22Rv1 (cell line): ENCODE results near the gene FLII.

Experiments used
- H3K27ac ChIP-seq: fragments of 450-650 bp; 2 replicates; pipeline ENCODE4 v1.5.1; 2017
- ZFX ChIP-seq: fragments of 450-650 bp; IDR thresholded peaks from 2 replicates; pipeline ENCODE4 v1.6.1; 2017; ENCODE audit warnings: antibody characterized with exemption, borderline replicate concordance
- TF ChIP-seq, protein P1 (sequence below): fragments of 450-650 bp; IDR thresholded peaks from 2 replicates; pipeline ENCODE4 v1.5.1; 2017; ENCODE audit warnings: mild to moderate bottlenecking

FLII gene

DNA sequence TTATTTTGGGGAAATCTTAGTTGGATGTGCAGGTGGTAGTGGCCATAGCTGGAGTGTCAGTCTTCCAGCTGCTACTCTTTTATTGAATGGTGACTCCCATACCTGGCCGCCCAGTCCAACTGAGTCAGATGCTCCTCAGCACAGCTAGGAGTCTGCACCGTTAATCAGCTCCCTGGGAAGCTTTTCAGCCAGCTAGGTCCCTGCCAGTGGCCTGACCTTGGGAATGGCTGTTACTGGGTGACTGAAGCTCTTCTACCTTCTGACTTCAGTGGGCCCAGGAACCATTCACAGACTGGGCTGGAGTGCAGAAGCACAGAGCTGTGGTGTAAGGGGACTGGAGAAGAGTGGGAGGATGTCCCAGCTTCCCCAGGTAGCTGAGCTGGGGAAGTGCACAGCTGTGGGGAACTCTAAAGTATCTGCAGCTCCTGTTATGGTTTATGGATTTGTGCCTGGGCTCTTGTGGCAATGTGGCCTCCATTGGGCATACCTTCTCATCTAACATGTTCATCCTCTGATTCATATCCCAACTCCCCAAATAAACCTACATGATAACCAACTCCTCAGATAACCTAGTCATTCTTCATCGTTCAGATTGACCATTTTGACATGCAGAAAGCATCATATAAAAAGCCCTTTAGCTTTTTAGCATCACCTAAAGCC is 60.9 kb downstream of the FLII start:
- no peak for TF ChIP-seq ZFX
- TF ChIP-seq, protein P1, sequence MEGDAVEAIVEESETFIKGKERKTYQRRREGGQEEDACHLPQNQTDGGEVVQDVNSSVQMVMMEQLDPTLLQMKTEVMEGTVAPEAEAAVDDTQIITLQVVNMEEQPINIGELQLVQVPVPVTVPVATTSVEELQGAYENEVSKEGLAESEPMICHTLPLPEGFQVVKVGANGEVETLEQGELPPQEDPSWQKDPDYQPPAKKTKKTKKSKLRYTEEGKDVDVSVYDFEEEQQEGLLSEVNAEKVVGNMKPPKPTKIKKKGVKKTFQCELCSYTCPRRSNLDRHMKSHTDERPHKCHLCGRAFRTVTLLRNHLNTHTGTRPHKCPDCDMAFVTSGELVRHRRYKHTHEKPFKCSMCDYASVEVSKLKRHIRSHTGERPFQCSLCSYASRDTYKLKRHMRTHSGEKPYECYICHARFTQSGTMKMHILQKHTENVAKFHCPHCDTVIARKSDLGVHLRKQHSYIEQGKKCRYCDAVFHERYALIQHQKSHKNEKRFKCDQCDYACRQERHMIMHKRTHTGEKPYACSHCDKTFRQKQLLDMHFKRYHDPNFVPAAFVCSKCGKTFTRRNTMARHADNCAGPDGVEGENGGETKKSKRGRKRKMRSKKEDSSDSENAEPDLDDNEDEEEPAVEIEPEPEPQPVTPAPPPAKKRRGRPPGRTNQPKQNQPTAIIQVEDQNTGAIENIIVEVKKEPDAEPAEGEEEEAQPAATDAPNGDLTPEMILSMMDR = no peak
- H3K27ac ChIP-seq = no peak overlapping the region

DNA sequence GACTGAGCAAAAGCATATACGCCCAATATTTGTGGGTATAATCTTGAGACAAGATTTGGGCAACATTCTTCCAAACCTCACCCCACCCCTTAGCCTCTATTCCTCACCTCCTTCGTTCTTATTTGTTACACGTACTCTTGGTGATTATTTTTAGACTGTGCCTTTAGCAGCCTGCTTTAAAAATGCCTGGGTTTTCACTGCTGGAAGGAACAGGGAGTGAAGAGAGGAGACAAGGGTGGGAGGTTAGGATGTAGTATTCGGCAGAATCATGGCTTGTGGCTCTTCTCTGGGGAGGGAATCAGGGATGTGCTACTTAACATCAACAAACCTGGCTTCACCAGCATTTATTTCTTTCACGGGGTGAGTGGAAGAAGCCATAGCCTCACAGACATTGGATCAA is 63.3 kb downstream of the FLII start:
- H3K27ac ChIP-seq = no peak overlapping the region
- no peak for TF ChIP-seq ZFX
- TF ChIP-seq, protein P1 = no peak
